DOHH2 (cell line): Measurements from ENCODE around the gene LRFN4.

Source experiments
- H3F3A ChIP-seq: fragments of 200-600 bp; sonication (generic), shearing (Covaris generic); 2 replicates; pipeline ENCODE4 v1.6.0; 2016; ENCODE audit warnings: antibody characterized with exemption, mild to moderate bottlenecking; ENCODE audit not compliant: control insufficient read depth, insufficient read depth
- H3K27ac ChIP-seq: fragments of 200-600 bp; sonication (generic); 2 replicates; pipeline ENCODE4 v1.5.1; 2014; ENCODE audit warnings: low read depth, mild to moderate bottlenecking, low read length, moderate library complexity
- H3K27me3 ChIP-seq: fragments of 200-600 bp; sonication (generic); 2 replicates; pipeline ENCODE4 v1.6.1; 2014; ENCODE audit warnings: mild to moderate bottlenecking, low read length, mixed read lengths; ENCODE audit not compliant: control insufficient read depth
- H3K36me3 ChIP-seq: fragments of 200-600 bp; sonication (generic); 2 replicates; pipeline ENCODE4 v1.6.1; 2014; ENCODE audit warnings: mild to moderate bottlenecking, low read length, moderate library complexity, mixed read lengths; ENCODE audit not compliant: control insufficient read depth
- H3K4me1 ChIP-seq: fragments of 200-600 bp; sonication (generic); 2 replicates; pipeline ENCODE4 v1.6.1; 2014; ENCODE audit warnings: mild to moderate bottlenecking, low read length, mixed read lengths; ENCODE audit not compliant: control insufficient read depth
- H3K4me2 ChIP-seq: fragments of 200-600 bp; sonication (generic); 2 replicates; pipeline ENCODE4 v1.6.0; 2014; ENCODE audit warnings: mild to moderate bottlenecking, low read length, moderate library complexity
- H3K4me3 ChIP-seq: fragments of 200-600 bp; sonication (generic); 2 replicates; pipeline ENCODE4 v1.5.1; 2014; ENCODE audit warnings: mild to moderate bottlenecking, low read length, mixed read lengths
- H3K79me2 ChIP-seq: fragments of 200-600 bp; sonication (generic); 2 replicates; pipeline ENCODE4 v1.6.1; 2014; ENCODE audit warnings: mild to moderate bottlenecking, low read length, mixed read lengths; ENCODE audit not compliant: control insufficient read depth
- H3K9me2 ChIP-seq: fragments of 200-600 bp; sonication (generic); replicated peaks from 2 replicates; pipeline ENCODE4 v1.6.1; 2014; ENCODE audit warnings: mild to moderate bottlenecking, low read length, mixed read lengths; ENCODE audit not compliant: control insufficient read depth
- H3K9me3 ChIP-seq: fragments of 200-600 bp; sonication (generic); 2 replicates; pipeline ENCODE4 v1.6.1; 2014; ENCODE audit warnings: antibody characterized with exemption, low read length, mixed read lengths; ENCODE audit not compliant: control insufficient read depth, insufficient read depth
- H4K20me1 ChIP-seq: fragments of 200-600 bp; sonication (generic); 2 replicates; pipeline ENCODE4 v1.6.0; 2014; ENCODE audit warnings: low read depth, mild to moderate bottlenecking, antibody characterized with exemption, low read length, moderate library complexity; ENCODE audit not compliant: control insufficient read depth, insufficient read depth
- CTCF ChIP-seq: fragments of 200-600 bp; sonication (generic); IDR thresholded peaks from one replicate; pipeline ENCODE4 v1.5.1; 2014; ENCODE audit warnings: antibody characterized with exemption, mild to moderate bottlenecking, low read depth, low read length; ENCODE audit not compliant: poor library complexity, severe bottlenecking
- EZH2phosphoT487 ChIP-seq: fragments of 200-600 bp; sonication (generic); IDR thresholded peaks from 2 replicates; pipeline ENCODE4 v1.6.1; 2017; ENCODE audit warnings: borderline replicate concordance, mild to moderate bottlenecking, antibody characterized with exemption, low read length, moderate library complexity, mixed read lengths

LRFN4 gene

DNA sequence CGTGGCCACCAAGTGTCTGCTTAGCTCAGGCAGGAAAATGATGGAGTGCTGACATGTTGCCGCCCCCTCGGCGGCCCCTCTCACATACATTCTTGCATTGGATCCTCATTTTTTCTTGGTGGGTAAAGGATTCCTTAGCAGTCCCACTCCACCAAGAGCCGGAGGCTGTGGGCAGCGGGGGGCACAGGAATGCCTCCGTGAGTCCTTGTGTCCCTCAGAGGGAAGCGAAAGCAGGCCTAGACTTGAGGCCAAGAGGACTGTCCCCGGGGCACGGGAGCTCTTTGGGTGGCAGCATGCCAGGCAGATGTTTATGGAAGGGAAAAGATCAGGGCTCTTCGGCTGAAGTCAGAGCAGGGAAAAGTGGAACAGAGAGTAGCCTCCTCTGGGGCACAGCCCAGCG, 21.6 kb downstream of the LRFN4 start:
- H3F3A ChIP-seq, result no peaks in the 10 kb centered on the region
- H3K27ac ChIP-seq, result no peak overlapping the region
- no peaks in the 10 kb centered on the region for H4K20me1 ChIP-seq

DNA sequence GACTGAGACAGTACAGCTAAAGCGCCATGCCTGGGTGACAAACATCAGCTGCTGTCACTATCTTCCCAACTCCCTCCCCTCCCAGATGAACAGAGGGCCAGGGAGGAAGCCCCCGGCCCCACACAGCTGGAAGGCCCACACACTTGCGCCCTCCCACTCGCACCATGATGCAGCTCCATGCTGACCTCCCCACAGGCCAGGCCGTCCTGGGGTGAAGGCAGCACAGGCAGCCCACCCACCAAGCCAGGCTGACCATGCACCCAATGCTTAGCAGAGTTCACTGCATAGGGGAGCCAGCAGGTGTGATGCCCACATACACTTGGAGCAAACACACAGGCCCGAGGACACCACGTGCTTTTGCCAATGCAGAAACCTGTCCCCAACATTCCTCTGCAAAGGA, 22.1 kb downstream of the LRFN4 start:
- TF ChIP-seq EZH2phosphoT487 (no peak), CTCF (no peak)
- H3K4me2 ChIP-seq, result no peak overlapping the region
- H3K79me2 ChIP-seq, result no peaks in the 10 kb centered on the region
- no peaks in the 10 kb centered on the region for H3K9me2 ChIP-seq
- no peak overlapping the region for H3K27ac ChIP-seq
- no peaks in the 10 kb centered on the region for H3F3A ChIP-seq
- H3K9me3 ChIP-seq, result no peaks in the 10 kb centered on the region
- no peaks in the 10 kb centered on the region for H3K4me1 ChIP-seq
- H3K36me3 ChIP-seq, result no peaks in the 10 kb centered on the region
- H3K27me3 ChIP-seq, result peaks cover 23% of the 10 kb centered on the region
- no peak overlapping the region for H3K4me3 ChIP-seq
- H4K20me1 ChIP-seq, result no peaks in the 10 kb centered on the region

More for the DNA sequence above, 21.6 kb downstream of the LRFN4 start:
- no peak overlapping the region for H3K4me3 ChIP-seq
- H3K4me1 ChIP-seq, result no peaks in the 10 kb centered on the region
- H3K9me3 ChIP-seq, result no peaks in the 10 kb centered on the region
- H3K36me3 ChIP-seq, result no peaks in the 10 kb centered on the region
- peaks cover 23% of the 10 kb centered on the region for H3K27me3 ChIP-seq
- H3K9me2 ChIP-seq, result no peaks in the 10 kb centered on the region
- no peak overlapping the region for H3K4me2 ChIP-seq
- TF ChIP-seq EZH2phosphoT487, result no peak
- no peaks in the 10 kb centered on the region for H3K79me2 ChIP-seq

GRCh38 chr11:66879583-66879982, 22.7 kb downstream of the LRFN4 start:
- Histone ChIP-seq H3K36me3 (no peaks in the 10 kb centered on the region), H3K9me3 (no peaks in the 10 kb centered on the region), H3K27ac (no peak overlapping the region), H3K9me2 (no peaks in the 10 kb centered on the region), H3F3A (no peaks in the 10 kb centered on the region), H3K4me2 (no peak overlapping the region), H4K20me1 (no peaks in the 10 kb centered on the region), H3K79me2 (no peaks in the 10 kb centered on the region), H3K4me1 (no peaks in the 10 kb centered on the region), H3K4me3 (no peak overlapping the region), H3K27me3 (peaks cover 23% of the 10 kb centered on the region)
- TF ChIP-seq EZH2phosphoT487 (no peak), CTCF (no peak)

GRCh38 chr11:66879999-66880398, 23.1 kb downstream of the LRFN4 start:
- H3K9me3 ChIP-seq, result no peaks in the 10 kb centered on the region
- H3F3A ChIP-seq, result no peaks in the 10 kb centered on the region
- no peaks in the 10 kb centered on the region for H3K4me1 ChIP-seq
- H3K79me2 ChIP-seq, result no peaks in the 10 kb centered on the region
- H3K9me2 ChIP-seq, result no peaks in the 10 kb centered on the region
- no peak for TF ChIP-seq EZH2phosphoT487
- TF ChIP-seq CTCF, result no peak
- no peak overlapping the region for H3K4me3 ChIP-seq
- H3K36me3 ChIP-seq, result no peaks in the 10 kb centered on the region
- H3K27me3 ChIP-seq, result peaks cover 23% of the 10 kb centered on the region
- H3K27ac ChIP-seq, result no peak overlapping the region
- H3K4me2 ChIP-seq, result no peak overlapping the region
- H4K20me1 ChIP-seq, result no peaks in the 10 kb centered on the region
